DND-41 (cell line): Measurements from ENCODE around the gene EPHB2.

Source experiments
- ATAC-seq: fragments of 200-7000 bp; cut with Tn5 transposase; 3 replicates; pipeline ENCODE4 v1.9.1; 2021; ENCODE audit warnings: low read depth; ENCODE audit not compliant: insufficient read depth
- DNase-seq: peaks from one replicate; pipeline ENCODE4 v3.0.0-alpha.2; 2020
- H2AFZ ChIP-seq: 2 replicates; pipeline ENCODE4 v1.6.0; 2012; ENCODE audit warnings: low read depth, low read length
- H3K27ac ChIP-seq: 2 replicates; pipeline ENCODE4 v1.5.1; 2012; ENCODE audit warnings: low read length, inconsistent platforms
- H3K27me3 ChIP-seq: fragments of 200-600 bp; sonication (generic); 2 replicates; pipeline ENCODE4 v1.6.0; 2012; ENCODE audit warnings: low read length, mild to moderate bottlenecking, inconsistent platforms; ENCODE audit not compliant: insufficient read depth, poor library complexity
- H3K36me3 ChIP-seq: 2 replicates; pipeline ENCODE4 v1.5.1; 2012; ENCODE audit warnings: low read length, inconsistent platforms; ENCODE audit not compliant: insufficient read depth
- H3K4me1 ChIP-seq: 2 replicates; pipeline ENCODE4 v1.5.1; 2012; ENCODE audit warnings: mild to moderate bottlenecking, low read length; ENCODE audit not compliant: insufficient read depth
- H3K4me2 ChIP-seq: 2 replicates; pipeline ENCODE4 v1.6.0; 2012; ENCODE audit warnings: mild to moderate bottlenecking, moderate library complexity, low read length, inconsistent platforms; ENCODE audit not compliant: insufficient read depth
- H3K4me3 ChIP-seq, 2 experiments: fragments of 200-600 bp in 1 of 2; shearing (Covaris generic) in 1 of 2; 2 replicates each; pipeline ENCODE4 v1.5.1; 2012 to 2016; ENCODE audit warnings: inconsistent platforms in 2 of 2, low read length in 2 of 2, mild to moderate bottlenecking in 2 of 2, low read depth in 1 of 2, moderate library complexity in 1 of 2
- H3K79me2 ChIP-seq: 2 replicates; pipeline ENCODE4 v1.6.0; 2012; ENCODE audit warnings: low read length, inconsistent platforms; ENCODE audit not compliant: insufficient read depth
- H3K9ac ChIP-seq: 2 replicates; pipeline ENCODE4 v1.6.0; 2012; ENCODE audit warnings: low read depth, mild to moderate bottlenecking, inconsistent platforms, low read length, moderate library complexity
- H3K9me3 ChIP-seq: 2 replicates; pipeline ENCODE4 v1.5.1; 2012; ENCODE audit warnings: low read length, moderate library complexity, mild to moderate bottlenecking, inconsistent platforms; ENCODE audit not compliant: insufficient read depth, severe bottlenecking
- H4K20me1 ChIP-seq: 2 replicates; pipeline ENCODE4 v1.6.0; 2012; ENCODE audit warnings: low read length; ENCODE audit not compliant: insufficient read depth
- CTCF ChIP-seq: IDR thresholded peaks from 2 replicates; pipeline ENCODE4 v1.5.1; 2012; ENCODE audit warnings: borderline replicate concordance, low read length, moderate library complexity, mild to moderate bottlenecking; ENCODE audit not compliant: poor library complexity, severe bottlenecking; ENCODE audit errors: extremely low read depth
- EZH2 ChIP-seq: IDR thresholded peaks from 3 replicates; pipeline ENCODE4 v1.6.1; 2012; ENCODE audit warnings: borderline replicate concordance, low read depth, mild to moderate bottlenecking, moderate library complexity, low read length, inconsistent platforms; ENCODE audit not compliant: severe bottlenecking

Gene EPHB2

GRCh38 chr1:22868331-22868730 lies 157.7 kb downstream of the EPHB2 start:
- no peak overlapping the region for H3K9ac ChIP-seq
- H3K4me2 ChIP-seq, result no peak overlapping the region
- H3K27me3 ChIP-seq, result peaks cover 5% of the 10 kb centered on the region
- no peaks in the 10 kb centered on the region for H3K79me2 ChIP-seq
- no peaks in the 10 kb centered on the region for H3K36me3 ChIP-seq
- H4K20me1 ChIP-seq, result 0 out of 2 replicates have a peak, but pooled peaks cover 3% of the 10 kb centered on the region
- H3K4me1 ChIP-seq, result no peaks in the 10 kb centered on the region
- DNase-seq (no peak), ATAC-seq (no peak)
- H3K9me3 ChIP-seq, result no peaks in the 10 kb centered on the region
- no peak overlapping the region for H2AFZ ChIP-seq
- H3K27ac ChIP-seq, result no peak overlapping the region
- no peak overlapping the region for H3K4me3 ChIP-seq
- TF ChIP-seq CTCF (no peak), EZH2 (no peak)

GRCh38 chr1:22869325-22869724 lies 158.7 kb downstream of the EPHB2 start:
- no peak overlapping the region for H3K4me2 ChIP-seq
- no peak overlapping the region for H3K9ac ChIP-seq
- H3K36me3 ChIP-seq, result no peaks in the 10 kb centered on the region
- peaks cover 11% of the 10 kb centered on the region for H3K27me3 ChIP-seq
- TF ChIP-seq EZH2, result no peak
- TF ChIP-seq CTCF, result no peak
- ATAC-seq, result no peak
- H3K79me2 ChIP-seq, result no peaks in the 10 kb centered on the region
- H3K27ac ChIP-seq, result no peak overlapping the region
- DNase-seq, result no peak
- H4K20me1 ChIP-seq, result no peaks in the 10 kb centered on the region
- H3K4me3 ChIP-seq, result no peak overlapping the region
- no peak overlapping the region for H2AFZ ChIP-seq
- H3K4me1 ChIP-seq, result no peaks in the 10 kb centered on the region
- no peaks in the 10 kb centered on the region for H3K9me3 ChIP-seq

- no peak overlapping the region for H3K27ac ChIP-seq
- no peaks in the 10 kb centered on the region for H3K4me1 ChIP-seq
- H3K9ac ChIP-seq, result no peak overlapping the region
- H4K20me1 ChIP-seq, result no peaks in the 10 kb centered on the region
- DNase-seq (no peak), ATAC-seq (no peak)
- H2AFZ ChIP-seq, result no peak overlapping the region
- no peak overlapping the region for H3K4me2 ChIP-seq
- H3K4me3 ChIP-seq, result no peak overlapping the region
- H3K36me3 ChIP-seq, result no peaks in the 10 kb centered on the region
- H3K27me3 ChIP-seq, result peaks cover 13% of the 10 kb centered on the region
- TF ChIP-seq EZH2 (no peak), CTCF (no peak)
- H3K9me3 ChIP-seq, result no peaks in the 10 kb centered on the region
- H3K79me2 ChIP-seq, result no peaks in the 10 kb centered on the region
Measured at GRCh38 chr1:22870201-22870871, 159.7 kb downstream of the EPHB2 start.
